ENCODE results near the gene TBATA. TPM values are rescaled to one million over a fixed set of nuclear protein-coding genes. Genes with fewer than 3 reads are reported as not detected.

Gene TBATA
- total RNA-seq, 1 donor from 2014 or later = not detected

- ATAC-seq = no peak
- DNase-seq (ENCODE audit: missing footprints) = no peak
- intact Hi-C loops (cut with DNase I) = no loop called here
Measured at GRCh38 chr10:70811881-70812280, 26.7 kb upstream of the TBATA start.

DNA sequence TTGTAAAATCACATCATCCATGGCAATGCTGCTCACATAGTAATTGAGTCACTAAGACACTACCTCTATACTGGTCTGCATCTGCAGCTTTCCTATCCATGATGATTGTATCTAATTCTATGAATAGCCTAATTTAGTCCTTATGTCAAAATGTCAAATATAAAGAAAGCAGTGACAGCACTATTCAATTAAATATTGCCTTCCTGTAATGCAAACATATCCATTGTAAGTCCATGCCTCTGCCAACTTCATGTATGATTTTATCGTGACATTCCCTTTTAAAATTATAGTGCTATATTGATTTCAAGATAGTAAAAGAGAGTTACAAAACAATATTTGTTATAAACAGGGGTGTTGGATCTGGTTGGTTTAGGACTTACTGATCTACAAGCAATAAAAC is 25.8 kb upstream of the TBATA start:
- ATAC-seq = no peak
- intact Hi-C loops (cut with DNase I) = no loop called here
- no peak for DNase-seq (ENCODE audit: missing footprints)

GRCh38 chr10:70809726-70810125 is 24.5 kb upstream of the TBATA start:
- intact Hi-C loops (cut with DNase I) = no loop called here
- ATAC-seq = no peak
- no peak for DNase-seq (ENCODE audit: missing footprints)

DNA sequence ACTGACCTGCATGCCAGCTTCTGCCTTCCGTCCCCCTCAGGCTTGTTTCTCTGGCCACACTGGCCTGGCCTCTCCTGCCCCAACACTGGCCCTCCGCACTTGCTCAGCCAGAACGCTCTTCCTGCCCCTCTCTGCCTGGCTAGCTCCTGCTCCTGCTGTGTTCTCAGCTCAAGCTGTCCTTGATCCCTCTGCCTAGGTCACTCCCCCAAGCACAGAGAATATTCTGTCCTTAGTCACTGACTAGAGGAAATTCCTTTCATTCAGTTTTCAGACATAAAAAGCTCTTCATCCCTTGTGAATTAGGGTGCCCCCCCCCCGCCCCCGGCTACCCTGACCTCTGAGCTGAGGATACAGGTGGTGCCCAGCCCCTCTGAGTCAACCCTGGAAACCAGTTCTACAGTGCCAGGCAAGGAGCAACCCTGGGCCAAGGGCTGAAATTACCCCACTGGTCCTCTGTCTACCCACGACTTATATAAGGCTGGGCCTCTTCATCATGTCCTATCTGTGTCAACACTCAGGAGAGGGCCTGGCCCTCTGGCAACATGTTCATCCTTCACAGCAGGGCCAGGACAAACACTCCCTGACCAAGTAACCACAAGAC is 23.9 kb upstream of the TBATA start:
- DNase-seq (ENCODE audit: missing footprints) = no peak
- peak; percentile 65 for ATAC-seq
- intact Hi-C loops (cut with DNase I) = no loop called here

- intact Hi-C loops (cut with DNase I) = no loop called here
- ATAC-seq (no peak), DNase-seq (ENCODE audit: missing footprints) (no peak)
Measured at GRCh38 chr10:70807556-70807955, 22.4 kb upstream of the TBATA start.

DNA sequence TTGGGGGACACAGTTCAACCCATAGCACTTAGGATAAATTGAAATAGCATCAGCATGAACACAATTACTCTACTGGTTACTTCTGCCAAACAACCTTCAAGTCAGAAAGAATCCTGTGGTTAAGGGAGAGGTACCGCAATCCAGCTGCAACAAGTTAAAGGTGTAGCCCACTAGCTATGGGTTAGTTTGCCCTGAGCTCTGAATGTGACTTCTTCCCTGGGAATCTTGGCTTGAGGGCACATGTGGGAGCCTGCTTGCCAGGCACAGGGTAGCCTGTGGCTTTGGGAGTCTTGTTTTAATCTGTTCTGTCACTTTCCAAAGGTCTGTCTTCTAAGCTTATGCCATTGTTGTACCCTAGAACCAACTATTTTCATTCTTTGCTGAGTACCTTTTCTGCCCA is 21.7 kb upstream of the TBATA start:
- intact Hi-C loops (cut with DNase I) = no loop called here
- DNase-seq (ENCODE audit: missing footprints) (no peak), ATAC-seq (no peak)

DNA sequence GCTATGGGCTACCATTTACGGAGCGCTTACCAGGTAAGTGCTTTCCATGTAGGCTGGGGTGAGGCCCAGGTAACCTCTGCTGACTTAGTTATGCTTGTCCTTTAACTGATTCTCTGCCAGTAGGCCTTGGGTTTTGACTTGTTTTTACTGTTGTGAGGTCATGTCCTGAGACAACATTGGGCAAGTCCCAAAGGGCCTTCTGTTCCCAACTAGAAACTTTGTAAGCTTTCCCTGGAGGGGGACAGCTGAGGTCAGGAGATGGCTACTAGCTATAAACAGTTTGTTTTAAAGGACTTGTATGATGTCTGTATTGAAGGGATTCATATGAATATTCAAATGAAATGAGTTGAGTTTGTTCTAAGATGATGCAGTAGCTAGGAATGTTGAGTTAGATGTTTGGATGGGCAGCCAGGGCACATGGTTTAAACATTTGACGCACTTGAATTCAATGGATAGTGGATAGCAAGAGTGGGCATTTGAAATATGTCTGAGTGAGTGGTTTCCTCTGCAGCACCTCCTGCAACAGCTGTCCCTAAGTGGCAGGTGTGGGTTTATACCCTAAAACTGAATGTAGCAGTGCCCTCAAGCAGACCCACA is 20.5 kb upstream of the TBATA start:
- intact Hi-C loops (cut with DNase I) = no loop called here
- DNase-seq (ENCODE audit: missing footprints) = no peak
- no peak for ATAC-seq

- ATAC-seq = no peak
- intact Hi-C loops (cut with DNase I) = no loop called here
Measured at GRCh38 chr10:70804421-70804808, 19.2 kb upstream of the TBATA start.

DNA sequence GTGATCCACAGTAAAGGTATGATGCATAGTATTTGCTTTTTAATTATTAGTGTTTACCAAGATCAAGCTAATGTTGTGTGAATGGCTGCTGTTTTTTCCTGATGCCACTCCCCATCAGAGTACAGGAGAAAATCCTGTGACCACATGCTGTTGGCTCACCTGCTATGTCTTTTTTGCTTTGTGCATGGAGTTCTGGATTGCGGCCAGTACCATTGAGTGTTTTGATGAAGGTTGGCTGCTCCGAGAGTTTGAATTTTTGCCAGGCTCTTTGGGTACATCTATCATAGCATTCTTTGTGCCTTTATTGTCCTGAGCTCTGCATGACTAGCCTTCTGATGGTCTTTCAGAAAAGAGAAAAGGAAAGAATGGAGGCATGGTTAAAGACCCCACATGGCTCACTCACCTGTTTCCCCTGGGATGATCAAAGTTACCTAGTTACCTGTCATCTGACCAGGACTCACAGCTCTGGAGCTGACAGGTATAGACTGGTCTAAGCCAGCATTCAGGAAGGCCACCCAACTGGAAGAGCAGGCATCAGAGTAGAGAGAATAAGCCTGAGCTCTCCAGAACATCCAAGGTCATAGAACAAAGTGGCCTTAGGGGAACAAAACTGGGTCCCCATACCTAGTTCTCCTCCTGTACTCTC is 18.7 kb upstream of the TBATA start:
- intact Hi-C loops (cut with DNase I) = no loop called here
- DNase-seq (ENCODE audit: missing footprints) (no peak), ATAC-seq (peak; percentile 48)

More at GRCh38 chr10:70804421-70804808, 19.2 kb upstream of the TBATA start:
- no peak for DNase-seq (ENCODE audit: missing footprints)

DNA sequence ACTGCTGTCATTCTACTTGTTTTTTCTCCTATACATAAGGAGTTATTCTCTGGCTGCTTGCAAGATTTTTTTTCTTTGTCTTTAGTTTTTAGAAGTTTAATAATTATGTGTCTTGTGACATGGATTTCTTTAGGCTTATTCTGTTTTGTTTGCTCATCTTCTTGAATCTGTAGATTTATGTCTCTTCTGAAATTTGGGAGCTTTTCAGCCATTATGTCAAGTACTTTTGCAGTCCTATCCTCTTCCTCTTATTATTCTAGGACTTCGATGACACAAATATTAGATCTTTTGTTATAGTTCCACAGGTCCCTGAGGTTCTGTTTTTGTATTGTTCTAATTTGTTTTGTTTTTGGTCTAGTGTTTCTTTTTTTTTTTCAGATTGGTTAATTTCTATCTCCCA is 16.7 kb upstream of the TBATA start:
- DNase-seq (ENCODE audit: missing footprints) (no peak), ATAC-seq (no peak)
- intact Hi-C loops (cut with DNase I) = no loop called here

DNA sequence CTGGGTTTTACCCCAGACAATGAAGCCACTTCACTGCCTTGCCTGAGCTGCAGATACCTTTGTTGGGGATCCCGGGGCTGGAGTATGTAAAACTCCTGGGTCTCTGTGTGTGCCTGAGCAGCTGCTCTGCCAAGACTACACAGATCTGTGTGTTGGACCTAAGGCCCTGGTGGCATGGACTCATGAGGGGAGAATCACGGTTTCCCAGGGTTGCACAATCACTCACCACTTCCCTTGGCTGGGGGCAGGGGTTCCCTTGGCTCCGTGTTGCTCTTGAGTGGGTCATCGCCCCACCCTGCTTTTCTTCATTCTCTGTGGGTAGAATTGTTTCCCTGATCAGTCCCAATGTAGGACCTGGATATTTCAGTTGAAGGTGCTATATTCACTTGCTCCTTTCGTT is 13.9 kb upstream of the TBATA start:
- intact Hi-C loops (cut with DNase I) = no loop called here
- DNase-seq (ENCODE audit: missing footprints) (peak; percentile 46), ATAC-seq (no peak)

DNA sequence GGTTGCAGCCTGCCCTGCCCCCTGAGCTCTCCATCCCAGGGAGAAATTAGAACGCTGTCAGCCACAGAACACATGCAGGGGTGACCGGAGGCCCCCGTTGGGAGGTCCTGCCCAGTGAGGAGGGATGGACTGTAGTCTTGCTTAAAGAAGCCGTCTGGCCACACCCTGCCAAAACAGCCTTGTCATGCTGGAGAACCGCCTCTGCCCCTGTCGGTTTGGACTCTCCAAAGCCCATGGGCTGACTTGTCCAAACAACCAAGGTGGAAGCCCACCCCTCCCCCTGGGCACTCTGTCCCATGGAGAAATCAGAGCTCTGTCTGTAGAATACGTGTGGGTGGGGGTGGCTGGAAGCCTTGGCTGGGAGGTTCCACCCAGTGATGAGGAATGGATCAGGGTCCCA is 12.7 kb upstream of the TBATA start:
- intact Hi-C loops (cut with DNase I) = no loop called here

GRCh38 chr10:70795613-70796012 is 10.4 kb upstream of the TBATA start:
- DNase-seq (ENCODE audit: missing footprints) (no peak), ATAC-seq (no peak)
- intact Hi-C loops (cut with DNase I) = no loop called here

More for the DNA sequence above, 12.7 kb upstream of the TBATA start:
- DNase-seq (ENCODE audit: missing footprints) (peak; percentile 17), ATAC-seq (no peak)

DNA sequence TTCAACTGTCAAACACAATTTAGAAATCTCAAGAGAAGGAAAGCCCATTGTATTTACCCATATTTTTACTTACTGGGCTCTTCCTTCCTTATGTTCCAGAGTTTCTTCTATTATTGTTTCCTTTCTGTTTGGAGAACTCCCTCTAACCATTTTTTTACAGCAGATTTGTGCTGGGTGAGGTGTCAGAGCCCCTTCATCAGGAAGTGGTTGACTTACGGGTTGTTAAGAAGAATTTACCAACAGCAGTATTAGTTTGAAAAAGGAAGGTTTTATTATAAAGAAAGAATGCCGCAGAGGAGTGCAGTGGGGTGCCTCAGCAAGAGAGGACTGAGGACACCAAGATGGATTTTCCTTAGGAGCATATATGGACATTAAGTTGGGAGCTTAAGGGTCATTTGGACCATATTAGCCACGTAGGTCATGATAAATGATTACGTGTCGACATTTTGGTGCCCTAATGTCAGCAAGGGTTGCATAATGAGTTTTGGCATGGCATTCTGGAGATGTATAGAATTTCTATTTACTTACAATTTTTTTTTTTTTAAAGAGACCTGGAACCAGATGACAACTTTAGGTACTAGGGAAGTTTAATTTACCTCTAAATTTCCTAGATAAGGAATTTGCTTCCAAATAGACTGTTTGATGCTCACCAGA is 6.3 kb upstream of the TBATA start:
- intact Hi-C loops (cut with DNase I) = no loop called here

GRCh38 chr10:70786799-70787415 is 1.7 kb upstream of the TBATA start:
- intact Hi-C loops (cut with DNase I) = no loop called here
- ATAC-seq (no peak), DNase-seq (ENCODE audit: missing footprints) (no peak)

More for the DNA sequence above, 6.3 kb upstream of the TBATA start:
- DNase-seq (ENCODE audit: missing footprints) (no peak), ATAC-seq (no peak)

GRCh38 chr10:70784471-70784870 is 706 bp downstream of the TBATA start:
- DNase-seq (ENCODE audit: missing footprints) = no peak
- intact Hi-C loops (cut with DNase I) = no loop called here
- no peak for ATAC-seq

DNA sequence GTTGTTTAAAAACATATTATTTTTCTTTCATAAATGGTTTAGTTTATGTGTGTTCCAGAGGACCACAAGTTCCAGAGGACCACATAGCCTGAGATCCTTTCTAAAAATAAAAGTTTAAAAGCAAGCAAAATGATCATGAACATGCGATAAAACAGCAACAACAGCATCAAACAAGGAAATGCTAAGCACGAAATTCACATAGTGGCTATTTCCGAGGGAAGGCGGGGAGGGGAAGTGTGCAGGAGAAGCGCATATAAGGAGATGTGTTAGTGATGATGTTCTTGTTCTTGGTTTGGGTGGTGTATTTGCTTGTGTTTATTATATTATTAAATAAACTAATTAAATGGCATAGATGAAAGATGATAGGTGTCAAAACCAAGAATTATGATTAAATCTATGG is 1.2 kb downstream of the TBATA start:
- ATAC-seq (no peak), DNase-seq (ENCODE audit: missing footprints) (no peak)
- intact Hi-C loops (cut with DNase I) = no loop called here

DNA sequence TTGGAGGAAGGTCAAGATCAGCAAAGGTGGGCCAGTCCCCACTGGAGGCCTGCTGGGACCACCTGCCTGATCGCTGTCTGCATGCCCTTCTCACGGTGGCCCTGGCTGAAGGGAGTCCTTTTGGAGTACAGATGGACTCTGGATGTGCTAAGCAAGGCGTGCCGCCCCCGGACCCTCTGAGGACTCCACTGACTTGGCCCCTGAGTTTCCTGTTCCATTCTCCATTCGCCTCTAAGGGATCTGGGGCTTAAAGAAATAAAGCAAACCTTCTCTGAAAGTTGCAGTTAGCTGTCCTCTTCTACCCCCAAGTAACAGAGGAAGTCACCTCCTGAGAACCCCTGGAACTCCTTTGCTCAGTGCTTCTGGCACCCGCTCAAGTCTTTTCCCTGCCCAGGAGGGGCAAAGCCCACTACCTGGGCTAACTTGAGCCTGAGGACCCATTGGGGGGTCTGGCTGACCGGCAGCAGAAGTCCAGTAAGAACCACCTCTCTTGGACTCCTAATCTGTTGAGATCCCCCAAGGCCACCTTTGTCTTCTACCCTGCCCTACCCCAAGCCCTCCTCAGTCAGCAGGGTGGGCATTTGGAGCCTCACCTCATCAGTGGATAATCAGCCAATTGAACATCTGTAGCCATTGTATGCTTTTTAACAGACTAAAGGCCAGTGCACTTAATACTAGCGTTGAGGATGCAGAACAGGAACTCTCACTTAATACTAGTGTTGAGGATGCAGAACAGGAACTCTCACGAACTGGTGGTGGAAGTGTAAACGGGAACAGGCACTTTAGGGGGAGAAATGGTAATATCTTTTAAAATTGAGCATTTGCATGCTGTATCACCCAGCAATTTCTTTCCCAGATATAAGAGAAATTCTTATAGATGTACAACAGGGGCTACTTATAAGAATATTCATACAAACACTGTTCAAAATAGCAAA is 2.2 kb downstream of the TBATA start:
- intact Hi-C loops (cut with DNase I) = no loop called here

More for the DNA sequence above, 2.2 kb downstream of the TBATA start:
- DNase-seq (ENCODE audit: missing footprints) (no peak), ATAC-seq (peak; percentile 9)

Data from Right ventricle myocardium inferior (tissue), 1 donor.